NCI-H345 treated with DMSO at 0.1 percent for 48 hours (cell line): ENCODE results near the gene NXNL2.

Experiments used
- DNase-seq: peaks from one replicate; lab custom pipeline; 2025; ENCODE audit not compliant: unreplicated experiment; lab: John Stamatoyannopoulos, UW

Gene NXNL2

GRCh38 chr9:88531920-88532698 lies 2.9 kb upstream of the NXNL2 start:
- DNase-seq: no peak

DNA sequence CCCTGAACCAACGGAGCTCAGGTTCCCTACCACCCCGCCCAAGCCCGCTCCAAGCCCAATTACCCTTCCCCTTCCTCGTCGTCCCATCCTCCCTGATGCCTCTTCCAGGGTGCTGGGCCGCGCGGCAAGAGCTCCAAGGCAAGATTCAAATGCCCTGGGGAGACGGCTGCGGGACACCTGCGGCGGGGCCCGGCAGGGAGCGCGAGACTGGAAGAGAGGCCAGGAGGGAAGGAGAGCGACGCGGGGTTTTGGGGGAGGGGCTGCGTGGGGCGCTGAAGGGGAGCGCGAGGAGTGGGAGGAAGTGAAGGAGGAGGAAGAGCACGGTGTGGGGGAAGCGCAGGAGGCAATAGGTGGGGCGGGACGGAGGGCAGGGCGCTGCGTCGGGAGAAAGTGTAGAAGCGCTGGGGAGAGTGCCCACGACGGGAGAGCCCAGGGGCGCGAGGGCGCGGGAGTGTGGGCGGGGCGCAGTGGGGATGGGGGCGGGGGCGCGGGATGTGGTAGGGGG lies 975 bp upstream of the NXNL2 start:
- no peak for DNase-seq

- no peak for DNase-seq
Measured at GRCh38 chr9:88535226-88536022, 446 bp downstream of the NXNL2 start.

DNA sequence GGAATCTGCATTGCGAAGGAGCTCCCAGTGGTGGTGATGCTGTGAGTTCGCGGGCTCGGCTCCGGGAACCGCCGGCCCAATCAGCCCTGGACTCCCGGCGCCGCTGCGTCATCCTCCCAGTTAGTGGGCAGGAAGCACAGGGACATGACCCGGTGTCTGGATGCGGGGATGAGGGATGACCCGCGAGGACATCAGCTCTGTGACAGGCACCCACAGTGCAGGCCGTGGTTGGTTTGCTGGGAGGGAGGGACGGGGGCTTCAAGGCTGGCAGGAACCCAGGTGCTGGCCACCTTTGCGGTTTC lies 996 bp downstream of the NXNL2 start:
- no peak for DNase-seq

DNA sequence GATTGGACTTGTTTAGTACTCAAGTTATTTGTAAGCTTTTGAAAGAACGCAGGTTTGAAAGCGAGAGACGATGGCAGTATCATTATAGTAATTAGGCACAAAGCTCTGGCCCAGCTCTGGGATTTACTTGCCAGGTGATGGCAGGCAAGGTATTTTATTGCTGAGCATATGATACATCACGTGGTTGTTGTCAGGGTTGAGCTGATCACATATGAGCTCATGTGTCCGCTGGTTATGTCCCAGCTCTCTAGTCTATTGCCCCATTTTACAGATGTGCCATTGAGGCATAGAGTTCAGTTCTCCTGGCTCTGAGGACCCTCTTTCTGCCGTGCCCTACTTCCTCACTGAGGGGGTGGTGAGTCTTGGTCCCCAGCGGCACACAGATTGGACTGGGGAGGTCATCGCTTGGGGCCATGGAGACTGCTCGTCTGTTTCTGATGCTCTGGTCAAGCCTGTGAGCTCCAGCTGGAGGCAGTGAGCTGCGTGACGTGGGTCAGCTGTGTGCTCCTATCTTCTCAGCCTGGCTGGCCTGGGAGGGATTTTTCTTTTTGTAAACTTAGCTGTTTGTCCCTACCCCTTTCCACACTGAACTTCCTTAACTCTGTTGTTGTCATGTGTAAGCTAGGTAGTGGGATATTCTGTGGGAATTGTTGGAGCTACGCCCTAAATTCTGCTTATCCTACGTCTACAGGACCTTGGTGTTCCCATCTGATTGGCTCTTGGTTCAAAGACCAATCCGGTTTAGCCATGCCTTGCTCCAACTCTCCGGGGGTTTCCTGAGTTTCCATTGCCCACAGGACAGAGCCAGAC lies 2.2 kb downstream of the NXNL2 start:
- no peak for DNase-seq

DNA sequence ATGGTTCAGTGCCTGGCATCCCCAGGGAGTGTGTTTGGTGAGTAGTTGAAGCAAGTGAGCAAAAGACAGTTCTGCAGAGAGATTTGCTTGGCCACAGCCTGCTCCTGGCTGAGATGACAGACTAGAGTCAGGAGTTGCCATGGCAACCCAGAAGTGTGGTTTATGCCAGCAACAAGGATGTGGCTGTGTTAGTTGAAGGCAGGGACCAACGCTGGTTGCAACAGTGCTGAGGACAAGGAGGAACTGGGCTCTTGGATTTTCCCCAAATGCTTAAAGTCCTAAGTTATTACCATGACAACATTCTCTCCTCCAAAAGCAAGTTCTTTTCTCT lies 2.7 kb downstream of the NXNL2 start:
- no peak for DNase-seq

GRCh38 chr9:88538311-88539085 lies 3.5 kb downstream of the NXNL2 start:
- no peak for DNase-seq

DNA sequence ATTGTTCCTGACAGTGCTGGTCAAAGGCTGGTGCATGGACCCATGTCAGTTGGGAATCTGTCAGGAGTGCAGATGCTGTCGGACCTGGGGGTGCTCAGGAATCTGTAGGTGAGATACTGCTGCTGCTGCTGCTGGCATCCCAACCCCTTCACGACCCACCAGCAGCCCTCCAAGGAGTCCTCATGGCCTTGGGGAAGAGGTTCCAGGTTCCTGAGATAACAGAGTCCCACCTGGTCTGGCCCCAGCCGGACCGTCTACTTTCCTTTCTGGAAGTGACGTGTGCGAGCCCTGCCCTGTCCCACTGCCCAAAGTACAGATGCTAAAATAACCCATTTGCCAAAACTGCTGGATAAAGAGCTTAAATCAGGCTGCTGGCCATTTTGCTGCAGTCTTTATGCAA lies 4.3 kb downstream of the NXNL2 start:
- no peak for DNase-seq

GRCh38 chr9:88540251-88540763 lies 5.3 kb downstream of the NXNL2 start:
- DNase-seq: no peak

- DNase-seq: no peak
Measured at GRCh38 chr9:88544245-88544644, 9.3 kb downstream of the NXNL2 start.

DNA sequence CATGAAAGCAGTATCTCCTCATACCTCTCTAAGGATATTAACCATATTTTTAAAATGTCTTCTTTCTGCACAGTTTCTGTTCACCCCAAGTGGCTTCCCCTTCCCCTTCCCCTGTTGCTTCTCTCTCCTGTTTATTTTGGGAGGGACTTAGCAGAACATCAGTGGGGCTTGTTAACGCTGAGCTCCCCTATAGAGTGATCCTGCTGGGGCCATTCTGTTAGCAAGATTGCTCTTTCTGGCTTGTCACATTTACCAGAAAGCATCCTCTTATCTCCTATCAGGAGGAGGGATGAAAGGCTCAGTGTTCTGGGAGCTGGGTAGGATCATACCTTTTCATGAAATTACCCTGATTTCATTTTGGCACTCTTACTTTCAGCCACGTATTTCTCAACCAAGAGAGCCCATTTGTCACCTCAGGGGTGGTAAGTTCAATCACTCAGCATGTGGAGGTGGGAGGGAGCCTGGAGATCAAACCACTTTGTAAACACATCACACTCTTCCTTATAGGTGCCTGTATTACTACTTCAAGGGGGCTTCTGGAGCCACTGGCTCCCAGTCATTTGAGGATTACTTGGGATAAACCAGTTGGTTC lies 16.7 kb downstream of the NXNL2 start:
- no peak for DNase-seq

- no peak for DNase-seq
Measured at GRCh38 chr9:88553350-88553749, 18.4 kb downstream of the NXNL2 start.

DNA sequence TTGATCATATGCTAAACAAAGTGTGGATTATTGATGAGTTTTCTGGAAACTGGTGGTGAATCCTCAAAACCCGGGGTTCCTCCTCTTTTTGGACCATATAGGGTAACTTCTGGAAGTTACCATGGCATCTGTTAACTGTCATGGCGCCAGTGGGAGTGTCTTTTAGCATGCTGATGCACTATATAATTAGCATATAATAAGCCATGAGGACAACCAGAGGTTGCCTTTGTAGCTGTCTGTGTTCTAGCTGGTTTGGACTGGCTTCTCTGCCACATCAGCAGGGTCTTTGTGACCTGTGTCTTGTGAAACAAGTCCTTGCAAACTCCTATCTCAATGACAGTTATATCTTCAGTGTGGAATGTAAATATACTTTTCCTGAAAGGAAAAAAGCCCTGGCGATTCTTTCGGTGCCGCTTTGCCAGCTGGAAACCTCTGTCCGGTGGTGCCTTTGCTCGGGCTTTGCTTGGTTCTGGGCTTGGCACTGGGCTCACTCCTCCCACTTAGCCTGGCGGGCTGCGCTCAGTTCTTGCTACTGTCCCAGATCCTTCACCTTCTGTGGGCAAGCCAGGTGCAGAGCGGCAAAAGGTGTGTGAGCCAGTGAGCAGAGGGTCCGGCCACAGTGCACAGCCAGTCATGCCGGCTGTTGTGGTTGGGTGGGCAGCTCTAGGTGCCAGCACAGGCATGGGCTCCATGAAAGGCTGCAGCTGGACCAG lies 20.4 kb downstream of the NXNL2 start:
- no peak for DNase-seq

- DNase-seq: no peak
Measured at GRCh38 chr9:88559661-88560060, 24.7 kb downstream of the NXNL2 start.

DNA sequence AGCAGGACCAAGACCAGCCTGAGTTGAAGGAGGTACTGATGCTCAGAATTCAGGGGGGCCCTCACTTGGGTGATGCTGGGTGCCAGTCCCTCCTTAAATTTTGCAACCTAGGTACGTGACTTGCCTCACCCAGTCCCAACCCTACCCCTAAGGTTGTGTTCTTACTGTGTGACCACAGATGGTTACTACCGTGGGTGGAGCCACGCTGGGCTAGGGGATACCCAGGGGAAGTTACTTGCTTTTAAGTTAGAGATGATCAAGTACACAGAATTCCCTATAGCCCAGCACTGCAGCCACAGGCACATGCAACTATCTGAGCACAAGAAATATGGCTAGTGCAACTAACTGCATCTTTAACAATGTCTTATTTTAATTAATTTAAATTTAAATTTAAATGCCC lies 32.9 kb downstream of the NXNL2 start:
- DNase-seq: no peak

DNA sequence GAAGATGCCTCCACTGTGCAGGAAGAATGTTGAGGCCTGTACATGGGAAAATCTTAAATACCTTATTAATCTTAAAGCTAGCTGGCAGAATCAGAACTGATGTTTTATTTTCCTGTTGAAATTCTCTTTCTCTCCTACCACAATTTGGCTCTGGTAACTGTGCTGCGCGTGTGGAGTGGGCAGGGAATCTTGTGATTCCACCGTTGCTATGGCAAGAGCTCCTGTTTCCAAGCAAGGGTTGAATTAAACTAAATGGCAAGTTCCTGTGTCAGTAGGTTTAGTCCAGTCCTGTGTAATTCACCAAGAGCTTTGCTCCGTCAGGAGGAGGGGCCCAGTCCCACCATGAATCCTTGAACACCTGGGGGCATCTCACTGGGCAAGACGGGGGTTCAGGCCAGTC lies 36.4 kb downstream of the NXNL2 start:
- DNase-seq: no peak

GRCh38 chr9:88572684-88573083 lies 37.7 kb downstream of the NXNL2 start:
- no peak for DNase-seq

- DNase-seq: no peak
Measured at GRCh38 chr9:88574953-88575352, 40.0 kb downstream of the NXNL2 start.

GRCh38 chr9:88577256-88578120 lies 42.5 kb downstream of the NXNL2 start:
- DNase-seq: no peak
